Stimulated activated effector memory CD8-positive, alpha-beta T cell treated with anti-CD3 and anti-CD28 coated beads, Interleukin-12 subunit alpha, Interleukin-12 subunit beta, amount 100 ng/mL, for 72 hours (primary cell): ENCODE data around the gene WNK1.

Experiments used
- ATAC-seq: fragments of 150-1000 bp; cut with Tn5 transposase; 2 replicates; pipeline ENCODE4 v1.10.0; 2021
- DNase-seq, 2 donors: peaks; one replicate each; pipeline ENCODE4 v3.0.0; 2021 to 2022; ENCODE audit warnings: low spot score in 2 of 2
- H3K27ac Mint-ChIP-seq: one replicate; pipeline ENCODE4 v1.8.0; 2022; ENCODE audit warnings: mild to moderate bottlenecking, mixed read lengths
- H3K36me3 Mint-ChIP-seq: one replicate; pipeline ENCODE4 v1.8.0; 2022; ENCODE audit warnings: mild to moderate bottlenecking, mixed read lengths
- H3K4me1 Mint-ChIP-seq: one replicate; pipeline ENCODE4 v1.8.0; 2022; ENCODE audit warnings: mixed read lengths
- H3K4me3 Mint-ChIP-seq: one replicate; pipeline ENCODE4 v1.8.0; 2022; ENCODE audit warnings: mild to moderate bottlenecking, mixed read lengths
- H3K9me3 Mint-ChIP-seq: one replicate; pipeline ENCODE4 v1.8.0; 2022; ENCODE audit warnings: mixed read lengths

Gene WNK1

GRCh38 chr12:728781-729180 lies 23.6 kb upstream of the WNK1 start:
- DNase-seq, result no peak
- Mint-ChIP-seq H3K4me1 (peaks cover 33% of the 10 kb centered on the region), H3K4me3 (no peak overlapping the region), H3K9me3 (peaks cover 3% of the 10 kb centered on the region), H3K27ac (peak overlapping the region; percentile 46), H3K36me3 (no peaks in the 10 kb centered on the region)
- ATAC-seq, result no peak

- Mint-ChIP-seq H3K9me3 (peaks cover 3% of the 10 kb centered on the region), H3K27ac (peak overlapping the region; percentile 46), H3K4me1 (peaks cover 29% of the 10 kb centered on the region), H3K4me3 (no peak overlapping the region), H3K36me3 (no peaks in the 10 kb centered on the region)
- DNase-seq (no peak), ATAC-seq (no peak)
Measured at GRCh38 chr12:729221-729620, 23.2 kb upstream of the WNK1 start.

- peaks cover 23% of the 10 kb centered on the region for H3K4me1 Mint-ChIP-seq
- ATAC-seq (no peak), DNase-seq (no peak)
- H3K27ac Mint-ChIP-seq, result no peak overlapping the region
- H3K9me3 Mint-ChIP-seq, result peaks cover 3% of the 10 kb centered on the region
- no peak overlapping the region for H3K4me3 Mint-ChIP-seq
- H3K36me3 Mint-ChIP-seq, result no peaks in the 10 kb centered on the region
Measured at GRCh38 chr12:730550-730949, 21.8 kb upstream of the WNK1 start.

GRCh38 chr12:737122-737739 lies 15.1 kb upstream of the WNK1 start:
- ATAC-seq (no peak), DNase-seq (peak in 1 of 2 donors; percentile 17)
- Mint-ChIP-seq H3K4me1 (no peaks in the 10 kb centered on the region), H3K9me3 (no peaks in the 10 kb centered on the region), H3K27ac (no peak overlapping the region), H3K4me3 (no peak overlapping the region), H3K36me3 (no peaks in the 10 kb centered on the region)

- Mint-ChIP-seq H3K27ac (no peak overlapping the region), H3K36me3 (no peaks in the 10 kb centered on the region), H3K4me3 (no peak overlapping the region), H3K4me1 (no peaks in the 10 kb centered on the region), H3K9me3 (no peaks in the 10 kb centered on the region)
- no peak for ATAC-seq
- DNase-seq, result no peak
Measured at GRCh38 chr12:738712-739111, 13.7 kb upstream of the WNK1 start.

- Mint-ChIP-seq H3K4me3 (no peak overlapping the region), H3K27ac (no peak overlapping the region)
Measured at GRCh38 chr12:739349-739748, 13.0 kb upstream of the WNK1 start.

GRCh38 chr12:740921-741320 lies 11.5 kb upstream of the WNK1 start:
- H3K27ac Mint-ChIP-seq, result no peak overlapping the region
- no peak overlapping the region for H3K4me3 Mint-ChIP-seq
- no peaks in the 10 kb centered on the region for H3K9me3 Mint-ChIP-seq
- H3K36me3 Mint-ChIP-seq, result no peaks in the 10 kb centered on the region
- peak in 1 of 2 donors; percentile 47 for DNase-seq
- no peaks in the 10 kb centered on the region for H3K4me1 Mint-ChIP-seq
- no peak for ATAC-seq

More at GRCh38 chr12:739349-739748, 13.0 kb upstream of the WNK1 start:
- ATAC-seq (no peak), DNase-seq (peak in 1 of 2 donors; percentile 10)
- H3K36me3 Mint-ChIP-seq, result no peaks in the 10 kb centered on the region
- no peaks in the 10 kb centered on the region for H3K9me3 Mint-ChIP-seq
- H3K4me1 Mint-ChIP-seq, result no peaks in the 10 kb centered on the region

GRCh38 chr12:749751-750270 lies 2.6 kb upstream of the WNK1 start:
- Mint-ChIP-seq H3K9me3 (no peaks in the 10 kb centered on the region), H3K36me3 (peaks cover 15% of the 10 kb centered on the region), H3K4me1 (peaks cover 17% of the 10 kb centered on the region), H3K4me3 (no peak overlapping the region), H3K27ac (no peak overlapping the region)
- DNase-seq (no peak), ATAC-seq (no peak)

- Mint-ChIP-seq H3K4me3 (no peak overlapping the region), H3K36me3 (peaks cover 23% of the 10 kb centered on the region), H3K9me3 (no peaks in the 10 kb centered on the region), H3K27ac (no peak overlapping the region), H3K4me1 (peaks cover 17% of the 10 kb centered on the region)
- no peak for ATAC-seq
- DNase-seq, result no peak
Measured at GRCh38 chr12:750366-751191, 1.8 kb upstream of the WNK1 start.

GRCh38 chr12:751192-751998 lies 984 bp upstream of the WNK1 start:
- DNase-seq (peak; percentile 71 to 93), ATAC-seq (peak; percentile 69)
- H3K27ac Mint-ChIP-seq, result no peak overlapping the region
- peaks cover 31% of the 10 kb centered on the region for H3K36me3 Mint-ChIP-seq
- peaks cover 19% of the 10 kb centered on the region for H3K4me1 Mint-ChIP-seq
- H3K9me3 Mint-ChIP-seq, result no peaks in the 10 kb centered on the region
- no peak overlapping the region for H3K4me3 Mint-ChIP-seq

- ATAC-seq (peak; percentile 52), DNase-seq (peak in 1 of 2 donors; percentile 55)
- peak overlapping the region; percentile 90 for H3K27ac Mint-ChIP-seq
- no peaks in the 10 kb centered on the region for H3K9me3 Mint-ChIP-seq
- H3K4me1 Mint-ChIP-seq, result peaks cover 25% of the 10 kb centered on the region
- H3K36me3 Mint-ChIP-seq, result peaks cover 43% of the 10 kb centered on the region
- H3K4me3 Mint-ChIP-seq, result no peak overlapping the region
Measured at GRCh38 chr12:752695-753610, 574 bp downstream of the WNK1 start.

- H3K9me3 Mint-ChIP-seq, result no peaks in the 10 kb centered on the region
- no peak overlapping the region for H3K4me3 Mint-ChIP-seq
- DNase-seq (peak; percentile 34 to 81), ATAC-seq (peak; percentile 35)
- H3K27ac Mint-ChIP-seq, result peak overlapping the region; percentile 90
- H3K4me1 Mint-ChIP-seq, result peaks cover 25% of the 10 kb centered on the region
- peaks cover 48% of the 10 kb centered on the region for H3K36me3 Mint-ChIP-seq
Measured at GRCh38 chr12:753611-754472, 1.5 kb downstream of the WNK1 start.

GRCh38 chr12:754473-754820 lies 2.1 kb downstream of the WNK1 start:
- peaks cover 48% of the 10 kb centered on the region for H3K36me3 Mint-ChIP-seq
- peaks cover 24% of the 10 kb centered on the region for H3K4me1 Mint-ChIP-seq
- no peaks in the 10 kb centered on the region for H3K9me3 Mint-ChIP-seq
- H3K4me3 Mint-ChIP-seq, result no peak overlapping the region
- no peak for DNase-seq
- peak overlapping the region; percentile 90 for H3K27ac Mint-ChIP-seq
- no peak for ATAC-seq
